Fibroblast of villous mesenchyme (primary cell): Measurements from ENCODE around the gene FAM200A. TPM values are rescaled to one million over a fixed set of nuclear protein-coding genes. Genes with fewer than 3 reads are reported as not detected.

Source experiments
- DNase-seq: peaks from one replicate; pipeline ENCODE4 v3.0.0-alpha.2; 2010; ENCODE audit warnings: low read depth
- H3K4me3 ChIP-seq: 2 replicates; pipeline ENCODE4 v1.5.1; 2011; ENCODE audit warnings: low read depth, mild to moderate bottlenecking, low read length
- total RNA-seq: library from RNA; depleted of rRNA; stranded (reverse); fragments of >200 nt; gene quantifications from 2 replicates; pipeline ENCODE4 v1.2.3, GENCODE V29; 2012
- TF ChIP-seq, protein P1 (sequence below): IDR thresholded peaks from 2 replicates; pipeline ENCODE4 v1.5.1; 2012; ENCODE audit warnings: low read depth, mild to moderate bottlenecking, low read length; ENCODE audit not compliant: insufficient read depth

FAM200A gene
- total RNA-seq, 1 donor, result 9.5 TPM

DNA sequence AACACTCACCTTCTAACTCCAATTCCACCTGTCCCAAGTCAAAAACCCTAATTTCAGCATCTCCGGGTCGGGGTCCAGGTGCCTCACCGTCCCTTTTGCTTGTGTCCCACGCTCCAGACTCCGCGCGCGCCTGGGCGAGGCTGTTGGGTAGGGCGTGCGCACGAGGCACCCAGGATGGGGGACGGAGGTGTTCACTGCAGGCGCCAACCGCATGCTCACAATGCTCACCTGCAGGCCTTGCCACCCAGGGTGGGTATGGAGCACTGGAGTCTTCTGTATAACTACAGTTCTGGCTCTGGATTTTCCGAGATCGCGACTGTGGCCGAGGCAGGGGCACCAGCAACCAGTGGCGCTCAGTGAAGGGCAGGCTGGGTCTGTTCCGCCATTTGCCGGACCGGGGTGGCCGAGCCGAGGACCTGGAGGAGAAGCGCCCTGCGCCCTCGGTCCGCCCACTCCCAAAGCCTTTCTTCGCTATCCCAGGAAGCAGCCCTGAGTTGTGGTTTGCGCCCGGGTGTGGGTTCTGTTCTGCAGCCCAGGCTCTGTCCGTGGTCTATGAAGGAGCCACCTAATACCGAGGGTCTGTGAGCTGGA is 8.7 kb downstream of the FAM200A start:
- TF ChIP-seq, protein P1, sequence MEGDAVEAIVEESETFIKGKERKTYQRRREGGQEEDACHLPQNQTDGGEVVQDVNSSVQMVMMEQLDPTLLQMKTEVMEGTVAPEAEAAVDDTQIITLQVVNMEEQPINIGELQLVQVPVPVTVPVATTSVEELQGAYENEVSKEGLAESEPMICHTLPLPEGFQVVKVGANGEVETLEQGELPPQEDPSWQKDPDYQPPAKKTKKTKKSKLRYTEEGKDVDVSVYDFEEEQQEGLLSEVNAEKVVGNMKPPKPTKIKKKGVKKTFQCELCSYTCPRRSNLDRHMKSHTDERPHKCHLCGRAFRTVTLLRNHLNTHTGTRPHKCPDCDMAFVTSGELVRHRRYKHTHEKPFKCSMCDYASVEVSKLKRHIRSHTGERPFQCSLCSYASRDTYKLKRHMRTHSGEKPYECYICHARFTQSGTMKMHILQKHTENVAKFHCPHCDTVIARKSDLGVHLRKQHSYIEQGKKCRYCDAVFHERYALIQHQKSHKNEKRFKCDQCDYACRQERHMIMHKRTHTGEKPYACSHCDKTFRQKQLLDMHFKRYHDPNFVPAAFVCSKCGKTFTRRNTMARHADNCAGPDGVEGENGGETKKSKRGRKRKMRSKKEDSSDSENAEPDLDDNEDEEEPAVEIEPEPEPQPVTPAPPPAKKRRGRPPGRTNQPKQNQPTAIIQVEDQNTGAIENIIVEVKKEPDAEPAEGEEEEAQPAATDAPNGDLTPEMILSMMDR, result no peak
- H3K4me3 ChIP-seq, result no peak overlapping the region
- no peak for DNase-seq

DNA sequence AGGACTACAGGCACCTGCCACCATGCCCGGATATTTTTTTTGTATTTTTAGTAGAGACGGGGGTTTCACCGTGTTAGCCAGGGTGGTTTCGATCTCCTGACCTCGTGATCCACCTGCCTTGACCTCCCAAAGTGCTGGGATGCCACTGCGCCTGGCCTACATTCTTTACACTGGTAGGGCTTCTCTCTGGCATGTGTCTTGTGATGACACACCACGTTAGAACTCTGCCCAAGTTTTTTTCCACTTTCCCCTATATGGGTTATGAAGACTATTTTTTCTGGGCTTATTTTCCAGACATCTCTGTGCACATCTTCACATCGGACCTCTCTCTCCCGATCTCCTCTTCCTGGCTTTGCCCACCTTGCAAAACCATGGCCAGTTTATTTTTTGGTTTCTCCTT is 10.7 kb downstream of the FAM200A start:
- TF ChIP-seq, protein P1, result no peak
- no peak overlapping the region for H3K4me3 ChIP-seq
- no peak for DNase-seq

DNA sequence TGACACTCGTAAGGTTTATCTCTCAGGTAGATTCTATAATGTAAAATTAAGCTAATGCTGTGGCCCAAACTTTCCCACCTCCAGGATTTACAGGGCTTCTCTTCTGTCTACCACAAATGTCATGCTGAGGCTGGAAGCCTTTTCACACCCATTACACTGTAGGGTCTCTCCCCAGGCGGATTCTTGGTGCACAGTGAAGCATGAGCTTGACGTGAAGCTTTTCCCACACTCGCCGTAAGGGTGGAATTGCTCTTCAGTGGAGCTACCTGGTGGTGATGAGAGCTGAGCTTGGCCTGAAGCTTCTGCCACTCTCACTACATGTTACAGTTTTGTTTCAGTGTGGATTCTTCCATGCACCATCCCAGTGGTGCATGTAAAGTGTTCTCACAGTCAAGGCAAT is 11.4 kb downstream of the FAM200A start:
- no peak overlapping the region for H3K4me3 ChIP-seq
- DNase-seq, result no peak
- TF ChIP-seq, protein P1, result no peak

DNA sequence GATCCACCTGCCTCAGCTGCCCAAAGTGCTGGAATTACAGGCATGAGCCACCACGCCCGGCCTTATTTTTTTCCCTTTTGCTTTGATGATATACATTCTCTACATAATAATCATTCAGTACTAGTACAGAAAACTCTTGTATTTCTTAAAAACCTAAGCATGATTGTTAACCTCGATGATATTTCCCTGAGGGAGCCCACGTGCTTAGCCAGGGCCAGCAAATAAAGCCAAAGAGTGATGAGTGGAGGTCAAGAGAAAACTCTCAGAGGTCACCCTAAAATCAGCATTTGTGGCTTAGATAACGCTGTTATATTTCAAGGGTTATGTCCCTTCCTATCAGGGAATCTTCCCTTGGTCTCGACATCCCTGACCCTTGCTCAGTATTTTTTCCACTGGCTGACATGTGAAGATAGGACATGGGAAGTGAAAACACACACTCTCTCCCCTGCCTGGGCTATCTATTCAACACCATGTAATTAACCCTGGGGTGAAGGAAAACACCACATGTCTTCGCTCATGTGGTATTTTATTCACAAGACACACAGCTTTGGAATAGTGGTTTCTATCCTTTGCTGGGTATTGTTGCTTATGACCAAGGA is 12.6 kb downstream of the FAM200A start:
- H3K4me3 ChIP-seq, result no peak overlapping the region
- peak; percentile 16 for DNase-seq
- TF ChIP-seq, protein P1, result no peak

DNA sequence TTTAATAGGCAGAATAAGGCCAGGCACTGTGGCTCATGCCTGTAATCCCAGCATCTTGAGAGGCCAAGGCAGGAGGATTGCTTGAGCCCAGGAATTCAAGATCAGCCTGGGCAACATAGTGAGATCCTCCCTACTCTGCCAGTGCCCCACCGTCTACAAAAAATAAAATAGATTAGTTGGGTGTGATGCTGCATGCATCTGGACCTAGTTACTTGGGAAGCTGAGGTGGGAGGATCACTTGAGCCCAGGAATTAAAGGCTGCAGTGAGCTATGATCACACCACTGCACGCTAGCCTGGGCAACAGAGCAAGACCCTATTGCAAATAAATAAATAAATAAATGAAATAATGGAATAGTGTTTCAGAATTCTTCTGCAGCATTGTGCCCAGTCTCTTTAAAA is 16.2 kb downstream of the FAM200A start:
- H3K4me3 ChIP-seq, result no peak overlapping the region
- DNase-seq, result no peak
- TF ChIP-seq, protein P1, result no peak

DNA sequence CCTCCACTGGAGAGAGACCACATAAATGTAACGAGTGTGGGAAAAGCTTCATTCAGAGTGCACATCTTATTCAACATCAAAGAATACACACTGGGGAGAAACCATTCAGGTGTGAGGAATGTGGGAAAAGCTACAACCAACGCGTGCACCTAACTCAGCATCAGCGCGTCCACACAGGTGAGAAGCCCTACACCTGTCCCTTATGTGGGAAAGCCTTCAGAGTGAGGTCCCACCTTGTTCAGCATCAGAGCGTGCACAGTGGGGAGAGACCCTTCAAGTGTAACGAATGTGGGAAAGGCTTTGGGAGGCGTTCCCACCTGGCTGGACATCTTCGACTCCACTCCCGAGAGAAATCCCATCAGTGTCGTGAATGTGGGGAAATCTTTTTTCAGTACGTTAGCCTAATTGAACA is 20.6 kb downstream of the FAM200A start:
- H3K4me3 ChIP-seq, result no peak overlapping the region
- TF ChIP-seq, protein P1, result no peak
- peak; percentile 11 for DNase-seq
